Umbilical cord (tissue), 2 donors: ENCODE data around the gene GAL3ST2. TPM values are rescaled to one million over a fixed set of nuclear protein-coding genes. Genes with fewer than 3 reads are reported as not detected.
A peak's percentile ranks its signal among the peaks of the same experiment; 100 is the strongest.
"Not testable (repeated sequence)": the region's sequence is repeated elsewhere in the genome, so short reads cannot be mapped to it uniquely, and the experiment has no call there.

Experiments
- DNase-seq: peaks from one replicate; pipeline ENCODE4 v3.0.0-alpha.2; 2015; ENCODE audit warnings: low spot score
- total RNA-seq: library from RNA; depleted of rRNA; stranded (reverse); fragments of >200 nt; gene quantifications from one replicate; pipeline ENCODE4 v1.2.3, GENCODE V29; 2014; ENCODE audit warnings: low replicate concordance; ENCODE audit not compliant: insufficient read depth

The GAL3ST2 gene
- total RNA-seq, 1 donor from 2014 or later, result 2.2 TPM

- no peak for DNase-seq
Measured at GRCh38 chr2:241746084-241746483, 30.5 kb upstream of the GAL3ST2 start.

GRCh38 chr2:241748468-241749256 is 28.0 kb upstream of the GAL3ST2 start:
- DNase-seq, result no peak

- no peak for DNase-seq
Measured at GRCh38 chr2:241750076-241750840, 26.4 kb upstream of the GAL3ST2 start.

DNA sequence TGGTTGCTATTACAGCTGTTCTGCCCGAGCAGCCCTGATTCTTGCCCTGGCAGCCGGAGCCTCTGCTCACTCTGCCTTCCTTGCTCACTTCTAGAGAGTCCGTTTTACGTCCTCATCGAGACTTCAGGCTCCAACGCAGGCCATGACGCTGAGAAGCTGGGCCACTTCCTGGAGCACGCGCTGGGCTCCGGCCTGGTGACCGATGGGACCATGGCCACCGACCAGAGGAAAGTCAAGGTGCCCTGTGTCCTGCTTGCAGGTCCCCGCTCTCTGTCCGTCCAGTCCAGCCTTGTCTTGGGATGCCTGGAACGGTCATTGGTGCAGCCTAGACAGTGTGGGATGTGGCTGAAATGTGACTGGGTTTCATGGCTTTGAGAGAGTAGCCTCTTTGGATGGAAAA is 25.5 kb upstream of the GAL3ST2 start:
- DNase-seq, result no peak

- no peak for DNase-seq
Measured at GRCh38 chr2:241751776-241752175, 24.8 kb upstream of the GAL3ST2 start.

DNA sequence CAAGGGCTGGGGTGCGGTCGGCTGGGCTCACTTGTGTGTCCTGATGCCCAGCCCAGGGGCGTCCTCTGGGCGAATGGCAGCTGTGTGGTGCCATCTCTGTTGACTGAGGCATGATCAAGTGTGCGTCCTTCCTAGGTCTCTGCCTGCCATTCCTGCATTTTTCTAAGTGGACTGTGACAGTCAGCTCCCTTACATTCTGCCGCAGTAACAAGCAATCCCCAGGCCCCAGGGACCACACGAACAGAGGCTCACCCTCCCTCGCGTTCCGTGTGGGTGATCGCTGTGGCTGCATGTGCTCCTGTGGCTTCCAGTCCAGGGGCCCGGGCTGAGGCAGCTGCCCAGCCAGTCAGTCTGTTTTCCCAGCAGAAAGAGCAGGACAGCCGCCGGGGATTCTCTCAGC is 24.4 kb upstream of the GAL3ST2 start:
- DNase-seq, result no peak

DNA sequence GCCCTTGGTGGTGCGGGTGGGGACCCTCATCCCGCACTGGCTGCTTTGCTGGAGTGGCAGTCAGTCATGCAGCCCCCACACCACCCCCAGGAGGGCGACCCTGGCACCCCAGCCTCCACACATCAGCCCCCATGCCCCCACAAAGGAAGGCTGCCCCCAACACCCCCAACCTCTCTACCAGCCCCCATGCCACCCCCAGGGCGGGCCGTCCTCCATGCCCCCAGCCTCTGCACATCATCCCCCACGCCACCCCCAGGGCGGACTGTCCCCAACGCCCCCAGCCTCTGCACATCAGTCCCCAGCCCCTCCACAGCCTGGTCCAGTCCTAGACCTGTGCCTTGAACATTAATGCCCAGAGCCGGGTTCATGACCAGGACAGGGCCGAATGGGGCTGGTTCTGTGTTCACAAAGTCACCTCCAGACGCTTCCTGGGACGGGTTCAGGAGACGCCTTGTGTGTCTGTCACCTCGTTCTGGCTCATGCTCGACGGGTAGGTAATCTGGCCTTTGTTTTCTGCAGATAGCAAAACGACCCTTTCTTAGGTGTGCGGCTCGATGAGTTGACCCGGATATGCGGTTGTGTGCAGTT is 23.8 kb upstream of the GAL3ST2 start:
- DNase-seq, result no peak

- DNase-seq, result no peak
Measured at GRCh38 chr2:241753493-241753892, 23.1 kb upstream of the GAL3ST2 start.

GRCh38 chr2:241754042-241754441 is 22.6 kb upstream of the GAL3ST2 start:
- DNase-seq, result no peak

DNA sequence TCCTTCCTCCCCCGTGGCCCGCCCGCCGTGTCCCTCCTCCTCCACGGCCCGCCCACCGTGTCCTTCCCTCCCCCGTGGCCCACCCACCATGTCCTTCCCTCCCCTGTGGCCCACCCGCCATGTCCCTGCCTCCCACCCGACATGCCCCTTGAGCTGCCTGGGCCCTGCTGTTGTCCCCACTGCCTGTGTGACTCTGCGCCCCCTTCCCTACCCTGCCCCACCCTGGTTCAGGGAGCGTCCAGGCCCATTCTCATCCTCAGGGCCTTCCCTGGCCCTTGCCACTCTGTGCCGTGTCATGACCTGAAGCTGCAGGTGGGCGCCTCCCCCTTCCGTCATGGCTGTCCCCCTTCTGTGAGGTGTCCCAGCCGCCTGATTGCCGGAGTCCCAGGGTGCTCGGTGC is 21.5 kb upstream of the GAL3ST2 start:
- DNase-seq, result no peak

- no peak for DNase-seq
Measured at GRCh38 chr2:241755777-241756176, 20.8 kb upstream of the GAL3ST2 start.

- DNase-seq, result peak; percentile 73
Measured at GRCh38 chr2:241759067-241759807, 17.4 kb upstream of the GAL3ST2 start.

DNA sequence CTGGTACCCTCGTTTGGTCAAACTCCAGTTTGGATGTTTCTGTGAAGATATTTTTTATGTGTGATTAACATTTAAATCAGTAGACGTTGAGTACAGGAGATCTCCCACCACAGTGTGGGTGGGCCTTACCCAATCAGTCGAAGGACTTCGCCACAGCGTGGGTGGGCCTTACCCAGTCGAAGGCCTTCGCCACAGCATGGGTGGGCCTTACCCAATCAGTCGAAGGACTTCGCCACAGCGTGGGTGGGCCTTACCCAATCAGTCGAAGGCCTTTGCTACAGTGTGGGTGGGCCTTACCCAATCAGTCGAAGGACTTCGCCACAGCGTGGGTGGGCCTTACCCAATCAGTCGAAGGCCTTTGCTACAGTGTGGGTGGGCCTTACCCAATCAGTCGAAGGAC is 16.7 kb upstream of the GAL3ST2 start:
- DNase-seq, result not testable (repeated sequence)

- no peak for DNase-seq
Measured at GRCh38 chr2:241760301-241760771, 16.3 kb upstream of the GAL3ST2 start.

- DNase-seq, result no peak
Measured at GRCh38 chr2:241762321-241762932, 14.2 kb upstream of the GAL3ST2 start.

- DNase-seq, result no peak
Measured at GRCh38 chr2:241762933-241763369, 13.7 kb upstream of the GAL3ST2 start.

- no peak for DNase-seq
Measured at GRCh38 chr2:241763551-241764274, 12.9 kb upstream of the GAL3ST2 start.

- peak; percentile 94 for DNase-seq
Measured at GRCh38 chr2:241764275-241765241, 12.1 kb upstream of the GAL3ST2 start.
